Liver (tissue), 9 donors: ENCODE measurements around the gene JPH4. TPM values are rescaled to one million over a fixed set of nuclear protein-coding genes. Genes with fewer than 3 reads are reported as not detected.

Source experiments
- DNase-seq: peaks from one replicate; pipeline ENCODE4 v3.0.0-alpha.2; 2017; ENCODE audit warnings: low spot score
- H3K27ac ChIP-seq, 2 donors: one replicate each; pipeline ENCODE4 v1.7.0; 2013; ENCODE audit warnings: inconsistent platforms in 2 of 2, low read length in 2 of 2, control low read depth in 1 of 2, low read depth in 1 of 2, mild to moderate bottlenecking in 1 of 2
- H3K27me3 ChIP-seq, 4 donors: one replicate each; pipeline versions ENCODE4 v1.6.1 to v1.7.0; 2013; ENCODE audit warnings: low read length in 3 of 4, inconsistent platforms in 1 of 4, mild to moderate bottlenecking in 1 of 4, moderate library complexity in 1 of 4; ENCODE audit not compliant: control insufficient read depth in 4 of 4, insufficient read depth in 4 of 4
- H3K36me3 ChIP-seq, 4 donors: one replicate each; pipeline versions ENCODE4 v1.6.1 to v1.7.0; 2013; ENCODE audit warnings: low read length in 3 of 4, mild to moderate bottlenecking in 3 of 4, low read depth in 1 of 4, moderate library complexity in 1 of 4; ENCODE audit not compliant: control insufficient read depth in 4 of 4, insufficient read depth in 3 of 4
- H3K4me1 ChIP-seq, 4 donors: one replicate each; pipeline versions ENCODE4 v1.6.1 to v1.7.0; 2013; ENCODE audit warnings: low read length in 3 of 4, mild to moderate bottlenecking in 3 of 4, moderate library complexity in 1 of 4; ENCODE audit not compliant: control insufficient read depth in 4 of 4, insufficient read depth in 4 of 4
- H3K4me3 ChIP-seq, 3 donors: one replicate each; pipeline versions ENCODE4 v1.6.1 to v1.7.0; 2013; ENCODE audit warnings: low read length in 3 of 3, control low read depth in 1 of 3, low read depth in 1 of 3, mild to moderate bottlenecking in 1 of 3
- H3K9ac ChIP-seq, 2 donors: one replicate each; pipeline ENCODE4 v1.7.0; 2013; ENCODE audit warnings: low read length in 2 of 2, mild to moderate bottlenecking in 2 of 2, moderate library complexity in 2 of 2, control low read depth in 1 of 2, low read depth in 1 of 2
- H3K9me3 ChIP-seq, 4 donors: one replicate each; pipeline versions ENCODE4 v1.6.1 to v1.7.0; 2013; ENCODE audit warnings: low read length in 3 of 4; ENCODE audit not compliant: control insufficient read depth in 4 of 4
- EGR1 ChIP-seq, 2 donors: IDR thresholded peaks; 2 replicates each; pipeline ENCODE4 v1.6.1; 2016 to 2018; ENCODE audit warnings: antibody characterized with exemption in 2 of 2, low read depth in 2 of 2
- FOXA1 ChIP-seq: IDR thresholded peaks from 2 replicates; pipeline ENCODE4 v1.6.1; 2016; ENCODE audit warnings: antibody characterized with exemption
- FOXA2 ChIP-seq: IDR thresholded peaks from 2 replicates; pipeline ENCODE4 v1.6.1; 2016; ENCODE audit warnings: antibody characterized with exemption
- GABPA ChIP-seq, 2 donors: IDR thresholded peaks in 1 of 2; conservative IDR thresholded peaks in 1 of 2; 2 replicates each; pipeline ENCODE4 v1.6.1; 2016; ENCODE audit warnings: antibody characterized with exemption in 2 of 2, mild to moderate bottlenecking in 1 of 2, moderate library complexity in 1 of 2
- HNF4A ChIP-seq, 2 donors: conservative IDR thresholded peaks; 2 replicates each; pipeline ENCODE4 v1.6.1; 2016; ENCODE audit warnings: antibody characterized with exemption in 2 of 2, mild to moderate bottlenecking in 2 of 2
- HNF4G ChIP-seq: IDR thresholded peaks from 2 replicates; pipeline ENCODE4 v1.6.1; 2016; ENCODE audit warnings: antibody characterized with exemption
- JUND ChIP-seq, 2 donors: IDR thresholded peaks; 2 replicates each; pipeline ENCODE4 v1.6.1; 2016; ENCODE audit warnings: antibody characterized with exemption in 2 of 2
- NR2F2 ChIP-seq: IDR thresholded peaks from 2 replicates; pipeline ENCODE4 v1.6.1; 2016; ENCODE audit warnings: antibody characterized with exemption
- RAD21 ChIP-seq, 2 donors: IDR thresholded peaks; 2 replicates each; pipeline ENCODE4 v1.6.1; 2016; ENCODE audit warnings: antibody characterized with exemption in 2 of 2, mild to moderate bottlenecking in 2 of 2
- RXRA ChIP-seq, 2 donors: IDR thresholded peaks; 2 replicates each; pipeline ENCODE4 v1.6.1; 2017 to 2018; ENCODE audit warnings: antibody characterized with exemption in 2 of 2, mild to moderate bottlenecking in 1 of 2
- SP1 ChIP-seq: IDR thresholded peaks from 2 replicates; pipeline ENCODE4 v1.6.1; 2018; ENCODE audit warnings: antibody characterized with exemption, mild to moderate bottlenecking
- TAF1 ChIP-seq: conservative IDR thresholded peaks from 2 replicates; pipeline ENCODE4 v1.6.1; 2016; ENCODE audit warnings: antibody characterized with exemption, mild to moderate bottlenecking
- YY1 ChIP-seq: IDR thresholded peaks from 2 replicates; pipeline ENCODE4 v1.6.1; 2016; ENCODE audit warnings: antibody characterized with exemption, mild to moderate bottlenecking
- WGBS: extraction: QIAGEN DNeasy Blood & Tissue Kit; methylation state at CpG from one replicate; pipeline ENCODE4 v1.1.7; 2013; 5-methylcytosine and 5-hydroxymethylcytosine counted together
- polyA plus RNA-seq, 2 donors: library from polyadenylated mRNA; stranded (reverse) in 1 of 2; unstranded in 1 of 2; fragments of 200-250 nt in 1 of 2; fragments of >200 nt in 1 of 2; fragmentation: Nextera tagmentation in 1 of 2; extraction: Ambion mirVana in 1 of 2; gene quantifications; one replicate each; pipeline versions ENCODE4 v1.2.1 to v1.2.3, GENCODE V29; 2013 to 2015
- total RNA-seq, 2 donors: library from RNA; depleted of rRNA; stranded (reverse); fragments of >200 nt; gene quantifications; one replicate each; pipeline ENCODE4 v1.2.3, GENCODE V29; 2014
- TF ChIP-seq, protein P1 (sequence below): IDR thresholded peaks from 2 replicates; pipeline ENCODE4 v1.6.1; 2016; ENCODE audit warnings: antibody characterized with exemption
- TF ChIP-seq, protein P2 (sequence below): IDR thresholded peaks from 2 replicates; pipeline ENCODE4 v1.6.1; 2016; ENCODE audit warnings: antibody characterized with exemption
- TF ChIP-seq, protein P3 (sequence below): IDR thresholded peaks from 2 replicates; pipeline ENCODE4 v1.6.1; 2016; ENCODE audit warnings: antibody characterized with exemption, mild to moderate bottlenecking
- TF ChIP-seq, protein P4 (sequence below): IDR thresholded peaks from 2 replicates; pipeline ENCODE4 v1.6.1; 2016; ENCODE audit warnings: antibody characterized with exemption
- TF ChIP-seq, protein P5 (sequence below): fragments of 150-350 bp; IDR thresholded peaks from 2 replicates; pipeline ENCODE4 v1.5.1; 2017; ENCODE audit warnings: improper control_type of control experiment, low read depth, low read length; ENCODE audit not compliant: missing input control
- donor health status: healthy.
- donor health status: healthy.
- donor health status: healthy.
- donor health status: healthy.
- donor health status: healthy.

The JPH4 gene
- total and polyA plus RNA-seq, 4 donors, result 0.07 to 0.24 (median 0.16) TPM

DNA sequence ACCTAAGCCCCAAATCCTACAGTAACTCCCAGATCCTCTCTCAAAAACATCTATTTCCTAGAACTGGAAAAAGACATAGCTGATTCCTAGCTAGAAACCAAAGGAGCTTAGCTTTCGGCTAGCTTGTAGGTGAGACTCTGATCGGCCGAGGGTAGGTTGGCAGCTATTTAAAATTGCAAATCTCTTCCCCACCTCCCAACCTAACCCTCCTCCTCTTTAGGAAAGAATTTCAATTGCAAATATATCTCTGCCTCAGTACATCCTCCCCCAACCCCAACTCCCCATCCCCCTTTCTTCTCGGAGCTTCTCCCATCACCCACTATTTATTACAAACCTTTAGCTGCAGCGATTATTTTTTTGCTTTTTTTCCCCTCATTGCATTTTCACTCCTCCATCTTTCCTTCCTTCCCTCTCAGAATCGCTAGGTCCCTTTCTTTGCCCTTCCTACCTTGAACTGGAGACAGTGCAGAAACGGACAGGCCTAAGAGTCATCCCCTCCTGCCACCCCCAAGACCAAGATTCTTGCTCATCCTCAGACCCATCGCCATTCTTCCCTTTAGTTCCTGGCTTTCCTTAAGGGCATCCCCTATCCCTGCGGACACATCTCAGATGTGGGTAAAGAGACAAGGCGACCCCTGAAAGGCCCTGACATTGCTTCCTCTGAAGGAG is 40.4 kb downstream of the JPH4 start:
- Histone ChIP-seq H3K9ac (no peak overlapping the region), H3K4me3 (no peak overlapping the region), H3K9me3 (no peaks in the 10 kb centered on the region), H3K4me1 (no peaks in the 10 kb centered on the region), H3K27ac (no peak overlapping the region), H3K36me3 (no peaks in the 10 kb centered on the region), H3K27me3 (no peaks in the 10 kb centered on the region)
- WGBS, result 69% methylated on average over 10 of the region's 10 CpGs
- no peak for DNase-seq
- no peak for TF ChIP-seq GABPA (IDR thresholded peaks at IDR 0.05 in 1 of 2, conservative IDR thresholded peaks at IDR 0.05 in 1 of 2)
- TF ChIP-seq RAD21 (IDR thresholded peaks at IDR 0.05), result no peak
- no peak for TF ChIP-seq EGR1 (IDR thresholded peaks at IDR 0.05; ENCODE audit: low read depth in 2 of 2)
- no peak for TF ChIP-seq JUND (IDR thresholded peaks at IDR 0.05)
- TF ChIP-seq, protein P1, sequence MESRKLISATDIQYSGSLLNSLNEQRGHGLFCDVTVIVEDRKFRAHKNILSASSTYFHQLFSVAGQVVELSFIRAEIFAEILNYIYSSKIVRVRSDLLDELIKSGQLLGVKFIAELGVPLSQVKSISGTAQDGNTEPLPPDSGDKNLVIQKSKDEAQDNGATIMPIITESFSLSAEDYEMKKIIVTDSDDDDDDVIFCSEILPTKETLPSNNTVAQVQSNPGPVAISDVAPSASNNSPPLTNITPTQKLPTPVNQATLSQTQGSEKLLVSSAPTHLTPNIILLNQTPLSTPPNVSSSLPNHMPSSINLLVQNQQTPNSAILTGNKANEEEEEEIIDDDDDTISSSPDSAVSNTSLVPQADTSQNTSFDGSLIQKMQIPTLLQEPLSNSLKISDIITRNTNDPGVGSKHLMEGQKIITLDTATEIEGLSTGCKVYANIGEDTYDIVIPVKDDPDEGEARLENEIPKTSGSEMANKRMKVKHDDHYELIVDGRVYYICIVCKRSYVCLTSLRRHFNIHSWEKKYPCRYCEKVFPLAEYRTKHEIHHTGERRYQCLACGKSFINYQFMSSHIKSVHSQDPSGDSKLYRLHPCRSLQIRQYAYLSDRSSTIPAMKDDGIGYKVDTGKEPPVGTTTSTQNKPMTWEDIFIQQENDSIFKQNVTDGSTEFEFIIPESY, result no peak
- TF ChIP-seq HNF4A (conservative IDR thresholded peaks at IDR 0.05), result no peak
- no peak for TF ChIP-seq NR2F2
- no peak for TF ChIP-seq HNF4G
- no peak for TF ChIP-seq RXRA (IDR thresholded peaks at IDR 0.05)
- TF ChIP-seq TAF1, result no peak
- TF ChIP-seq FOXA1, result no peak
- TF ChIP-seq, protein P2, sequence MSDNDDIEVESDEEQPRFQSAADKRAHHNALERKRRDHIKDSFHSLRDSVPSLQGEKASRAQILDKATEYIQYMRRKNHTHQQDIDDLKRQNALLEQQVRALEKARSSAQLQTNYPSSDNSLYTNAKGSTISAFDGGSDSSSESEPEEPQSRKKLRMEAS, result no peak
- TF ChIP-seq, protein P3, sequence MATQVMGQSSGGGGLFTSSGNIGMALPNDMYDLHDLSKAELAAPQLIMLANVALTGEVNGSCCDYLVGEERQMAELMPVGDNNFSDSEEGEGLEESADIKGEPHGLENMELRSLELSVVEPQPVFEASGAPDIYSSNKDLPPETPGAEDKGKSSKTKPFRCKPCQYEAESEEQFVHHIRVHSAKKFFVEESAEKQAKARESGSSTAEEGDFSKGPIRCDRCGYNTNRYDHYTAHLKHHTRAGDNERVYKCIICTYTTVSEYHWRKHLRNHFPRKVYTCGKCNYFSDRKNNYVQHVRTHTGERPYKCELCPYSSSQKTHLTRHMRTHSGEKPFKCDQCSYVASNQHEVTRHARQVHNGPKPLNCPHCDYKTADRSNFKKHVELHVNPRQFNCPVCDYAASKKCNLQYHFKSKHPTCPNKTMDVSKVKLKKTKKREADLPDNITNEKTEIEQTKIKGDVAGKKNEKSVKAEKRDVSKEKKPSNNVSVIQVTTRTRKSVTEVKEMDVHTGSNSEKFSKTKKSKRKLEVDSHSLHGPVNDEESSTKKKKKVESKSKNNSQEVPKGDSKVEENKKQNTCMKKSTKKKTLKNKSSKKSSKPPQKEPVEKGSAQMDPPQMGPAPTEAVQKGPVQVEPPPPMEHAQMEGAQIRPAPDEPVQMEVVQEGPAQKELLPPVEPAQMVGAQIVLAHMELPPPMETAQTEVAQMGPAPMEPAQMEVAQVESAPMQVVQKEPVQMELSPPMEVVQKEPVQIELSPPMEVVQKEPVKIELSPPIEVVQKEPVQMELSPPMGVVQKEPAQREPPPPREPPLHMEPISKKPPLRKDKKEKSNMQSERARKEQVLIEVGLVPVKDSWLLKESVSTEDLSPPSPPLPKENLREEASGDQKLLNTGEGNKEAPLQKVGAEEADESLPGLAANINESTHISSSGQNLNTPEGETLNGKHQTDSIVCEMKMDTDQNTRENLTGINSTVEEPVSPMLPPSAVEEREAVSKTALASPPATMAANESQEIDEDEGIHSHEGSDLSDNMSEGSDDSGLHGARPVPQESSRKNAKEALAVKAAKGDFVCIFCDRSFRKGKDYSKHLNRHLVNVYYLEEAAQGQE, result no peak
- no peak for TF ChIP-seq YY1
- TF ChIP-seq SP1, result no peak
- no peak for TF ChIP-seq FOXA2
- TF ChIP-seq, protein P4, sequence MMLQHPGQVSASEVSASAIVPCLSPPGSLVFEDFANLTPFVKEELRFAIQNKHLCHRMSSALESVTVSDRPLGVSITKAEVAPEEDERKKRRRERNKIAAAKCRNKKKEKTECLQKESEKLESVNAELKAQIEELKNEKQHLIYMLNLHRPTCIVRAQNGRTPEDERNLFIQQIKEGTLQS, result no peak

DNA sequence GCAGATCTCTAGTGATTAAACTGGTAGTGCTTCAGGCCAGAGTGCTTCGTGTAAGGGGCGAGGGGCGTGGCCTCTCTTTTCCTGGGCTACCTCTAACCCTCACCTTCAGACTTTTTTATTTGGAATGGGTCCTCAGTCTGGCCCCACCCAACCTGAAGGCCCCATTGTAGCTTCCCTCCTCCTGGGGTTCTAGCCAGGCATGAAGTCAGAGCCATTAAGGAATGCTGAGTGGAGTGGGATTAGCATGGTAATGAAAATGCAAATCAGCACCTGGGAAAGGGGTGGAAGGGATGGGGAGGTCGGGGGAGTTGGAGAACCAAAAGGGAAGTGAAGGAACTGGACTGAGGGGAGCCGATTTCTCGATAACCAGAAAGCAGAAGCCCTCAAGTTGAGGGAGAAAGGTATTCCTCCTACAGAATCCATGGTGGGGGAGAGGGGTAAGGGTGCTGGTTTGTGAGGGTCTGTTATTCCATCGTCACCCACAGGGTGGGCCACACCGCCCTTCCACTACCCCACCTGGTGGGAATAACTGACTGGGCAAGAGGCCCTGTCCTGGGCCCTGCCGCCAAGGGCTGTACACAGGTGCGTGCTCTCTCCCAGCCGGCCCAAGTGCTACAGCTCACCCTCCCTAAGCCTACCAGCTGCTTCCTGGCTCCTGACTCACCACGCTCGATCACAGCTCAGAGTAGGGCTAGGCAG is 41.1 kb downstream of the JPH4 start:
- Histone ChIP-seq H3K27ac (no peak overlapping the region), H3K27me3 (no peaks in the 10 kb centered on the region), H3K4me3 (no peak overlapping the region), H3K36me3 (no peaks in the 10 kb centered on the region), H3K4me1 (no peaks in the 10 kb centered on the region), H3K9ac (no peak overlapping the region), H3K9me3 (no peaks in the 10 kb centered on the region)
- WGBS, result 71% methylated on average over 13 of the region's 13 CpGs
- no peak for DNase-seq
- TF ChIP-seq RXRA (IDR thresholded peaks at IDR 0.05) (no peak), YY1 (no peak), SP1 (no peak), FOXA2 (no peak), TAF1 (no peak), FOXA1 (no peak), HNF4G (no peak), HNF4A (conservative IDR thresholded peaks at IDR 0.05) (no peak), JUND (IDR thresholded peaks at IDR 0.05) (no peak), EGR1 (IDR thresholded peaks at IDR 0.05; ENCODE audit: low read depth in 2 of 2) (no peak)
- TF ChIP-seq, protein P5, sequence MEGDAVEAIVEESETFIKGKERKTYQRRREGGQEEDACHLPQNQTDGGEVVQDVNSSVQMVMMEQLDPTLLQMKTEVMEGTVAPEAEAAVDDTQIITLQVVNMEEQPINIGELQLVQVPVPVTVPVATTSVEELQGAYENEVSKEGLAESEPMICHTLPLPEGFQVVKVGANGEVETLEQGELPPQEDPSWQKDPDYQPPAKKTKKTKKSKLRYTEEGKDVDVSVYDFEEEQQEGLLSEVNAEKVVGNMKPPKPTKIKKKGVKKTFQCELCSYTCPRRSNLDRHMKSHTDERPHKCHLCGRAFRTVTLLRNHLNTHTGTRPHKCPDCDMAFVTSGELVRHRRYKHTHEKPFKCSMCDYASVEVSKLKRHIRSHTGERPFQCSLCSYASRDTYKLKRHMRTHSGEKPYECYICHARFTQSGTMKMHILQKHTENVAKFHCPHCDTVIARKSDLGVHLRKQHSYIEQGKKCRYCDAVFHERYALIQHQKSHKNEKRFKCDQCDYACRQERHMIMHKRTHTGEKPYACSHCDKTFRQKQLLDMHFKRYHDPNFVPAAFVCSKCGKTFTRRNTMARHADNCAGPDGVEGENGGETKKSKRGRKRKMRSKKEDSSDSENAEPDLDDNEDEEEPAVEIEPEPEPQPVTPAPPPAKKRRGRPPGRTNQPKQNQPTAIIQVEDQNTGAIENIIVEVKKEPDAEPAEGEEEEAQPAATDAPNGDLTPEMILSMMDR, result no peak
- TF ChIP-seq, protein P4, result no peak
- TF ChIP-seq, protein P3, result no peak
